ENCODE data around the gene TSPAN4. TPM values are rescaled to one million over a fixed set of nuclear protein-coding genes. Genes with fewer than 3 reads are reported as not detected.

The TSPAN4 gene
- polyA plus RNA-seq, 3 donors = 58.3 to 81.2 (median 78.9) TPM

- DNase-seq (ENCODE audit: extremely low read depth in 1 of 11, low read depth in 9 of 11, low spot score in 4 of 11) = no peak
Observed at GRCh38 chr11:839875-840617, 2.6 kb upstream of the TSPAN4 start.

- DNase-seq (ENCODE audit: extremely low read depth in 1 of 11, low read depth in 9 of 11, low spot score in 4 of 11) = no peak
Observed at GRCh38 chr11:841981-842369, 677 bp upstream of the TSPAN4 start.

GRCh38 chr11:843086-843734, 558 bp downstream of the TSPAN4 start:
- DNase-seq (ENCODE audit: extremely low read depth in 1 of 11, low read depth in 9 of 11, low spot score in 4 of 11) = no peak

- DNase-seq (ENCODE audit: extremely low read depth in 1 of 11, low read depth in 9 of 11, low spot score in 4 of 11) = peak in 3 of 11 donors; percentile 69 to 85 (median 79)
Observed at GRCh38 chr11:843818-844692, 1.4 kb downstream of the TSPAN4 start.

- peak in 6 of 11 donors; percentile 77 to 89 (median 82) for DNase-seq (ENCODE audit: extremely low read depth in 1 of 11, low read depth in 9 of 11, low spot score in 4 of 11)
Observed at GRCh38 chr11:844693-845644, 2.3 kb downstream of the TSPAN4 start.

GRCh38 chr11:845872-846495, 3.3 kb downstream of the TSPAN4 start:
- DNase-seq (ENCODE audit: extremely low read depth in 1 of 11, low read depth in 9 of 11, low spot score in 4 of 11) = no peak

- DNase-seq (ENCODE audit: extremely low read depth in 1 of 11, low read depth in 9 of 11, low spot score in 4 of 11) = no peak
Observed at GRCh38 chr11:846496-847098, 3.9 kb downstream of the TSPAN4 start.

- DNase-seq (ENCODE audit: extremely low read depth in 1 of 11, low read depth in 9 of 11, low spot score in 4 of 11) = no peak
Observed at GRCh38 chr11:847876-848275, 5.2 kb downstream of the TSPAN4 start.

- no peak for DNase-seq (ENCODE audit: extremely low read depth in 1 of 11, low read depth in 9 of 11, low spot score in 4 of 11)
Observed at GRCh38 chr11:848380-848931, 5.8 kb downstream of the TSPAN4 start.

GRCh38 chr11:849104-849824, 6.6 kb downstream of the TSPAN4 start:
- DNase-seq (ENCODE audit: extremely low read depth in 1 of 11, low read depth in 9 of 11, low spot score in 4 of 11) = no peak

GRCh38 chr11:849951-850774, 7.5 kb downstream of the TSPAN4 start:
- DNase-seq (ENCODE audit: extremely low read depth in 1 of 11, low read depth in 9 of 11, low spot score in 4 of 11) = no peak

GRCh38 chr11:850775-851763, 8.4 kb downstream of the TSPAN4 start:
- DNase-seq (ENCODE audit: extremely low read depth in 1 of 11, low read depth in 9 of 11, low spot score in 4 of 11) = no peak

GRCh38 chr11:852762-853161, 10.1 kb downstream of the TSPAN4 start:
- DNase-seq (ENCODE audit: extremely low read depth in 1 of 11, low read depth in 9 of 11, low spot score in 4 of 11) = no peak

- no peak for DNase-seq (ENCODE audit: extremely low read depth in 1 of 11, low read depth in 9 of 11, low spot score in 4 of 11)
Observed at GRCh38 chr11:853682-854448, 11.2 kb downstream of the TSPAN4 start.
